NT2/D1 (cell line): ENCODE data around the gene NR3C1.

ENCODE experiments used
- DNase-seq: peaks from one replicate; pipeline ENCODE4 v3.0.0-alpha.2; 2011; ENCODE audit warnings: low read depth, low spot score
- H3K27me3 ChIP-seq: 2 replicates; pipeline ENCODE4 v1.6.0; 2011; ENCODE audit warnings: mild to moderate bottlenecking; ENCODE audit not compliant: insufficient read length, insufficient read depth
- H3K36me3 ChIP-seq: 2 replicates; pipeline ENCODE4 v1.6.1; 2011; ENCODE audit warnings: mild to moderate bottlenecking, low read length, mixed read lengths; ENCODE audit not compliant: insufficient read depth, insufficient read length
- H3K4me1 ChIP-seq: 2 replicates; pipeline ENCODE4 v1.5.1; 2011; ENCODE audit not compliant: insufficient read depth, insufficient read length
- H3K4me3 ChIP-seq: 2 replicates; pipeline ENCODE4 v1.5.1; 2011; ENCODE audit warnings: low read depth; ENCODE audit not compliant: insufficient read length
- H3K9ac ChIP-seq: 2 replicates; pipeline ENCODE4 v1.6.0; 2011; ENCODE audit warnings: low read depth; ENCODE audit not compliant: insufficient read length
- H3K9me3 ChIP-seq: 2 replicates; pipeline ENCODE4 v1.5.1; 2011; ENCODE audit warnings: mild to moderate bottlenecking, low read length; ENCODE audit not compliant: insufficient read depth
- SUZ12 ChIP-seq: IDR thresholded peaks from 2 replicates; pipeline ENCODE4 v1.6.1; 2011; ENCODE audit not compliant: insufficient read length, insufficient read depth; ENCODE audit errors: extremely low read depth
- YY1 ChIP-seq: IDR thresholded peaks from 2 replicates; pipeline ENCODE4 v1.6.1; 2011; ENCODE audit not compliant: insufficient read length, insufficient read depth
- ZNF274 ChIP-seq: IDR thresholded peaks from 2 replicates; pipeline ENCODE4 v1.6.1; 2011; ENCODE audit warnings: mild to moderate bottlenecking, low read depth, low read length

The NR3C1 gene

GRCh38 chr5:143262393-143263174 lies 140.9 kb downstream of the NR3C1 start:
- no peaks in the 10 kb centered on the region for H3K36me3 ChIP-seq
- TF ChIP-seq ZNF274 (no peak), SUZ12 (no peak)
- no peak overlapping the region for H3K4me3 ChIP-seq
- H3K4me1 ChIP-seq: no peaks in the 10 kb centered on the region
- no peak overlapping the region for H3K9ac ChIP-seq
- no peaks in the 10 kb centered on the region for H3K27me3 ChIP-seq
- DNase-seq: no peak
- H3K9me3 ChIP-seq: no peaks in the 10 kb centered on the region

DNA sequence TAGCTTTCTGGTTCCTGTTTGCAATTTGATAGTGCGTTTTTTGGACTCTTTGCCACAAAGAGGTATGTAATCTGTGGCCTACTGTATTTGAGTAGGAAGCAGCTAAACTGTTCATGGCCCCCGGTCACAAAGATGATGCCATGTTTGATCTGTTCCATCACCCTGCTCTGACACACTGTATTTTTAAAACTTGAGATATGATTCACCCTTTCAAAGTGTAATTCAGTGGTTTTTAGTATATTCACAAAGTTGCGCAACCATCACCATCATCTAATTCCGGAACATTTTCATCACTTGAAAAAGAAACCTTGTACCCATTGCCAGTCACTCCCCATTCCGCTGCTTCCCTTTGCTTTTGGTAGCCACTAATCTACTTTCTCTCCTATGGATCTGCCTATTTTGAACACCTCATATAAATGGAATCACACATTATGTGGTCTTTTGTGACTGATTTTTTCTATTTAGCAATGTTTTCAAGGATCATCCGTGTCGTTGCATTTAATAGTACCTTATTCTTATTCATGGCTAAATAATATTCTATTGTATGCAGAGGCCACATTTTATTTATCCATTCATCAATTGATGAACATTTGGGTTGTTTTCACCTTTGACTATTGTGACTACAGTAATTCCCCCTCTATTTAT lies 141.6 kb downstream of the NR3C1 start:
- TF ChIP-seq SUZ12: no peak
- no peaks in the 10 kb centered on the region for H3K9me3 ChIP-seq
- no peak overlapping the region for H3K4me3 ChIP-seq
- no peaks in the 10 kb centered on the region for H3K27me3 ChIP-seq
- DNase-seq: no peak
- no peak overlapping the region for H3K9ac ChIP-seq
- no peaks in the 10 kb centered on the region for H3K36me3 ChIP-seq
- H3K4me1 ChIP-seq: no peaks in the 10 kb centered on the region

GRCh38 chr5:143259254-143259605 lies 144.3 kb downstream of the NR3C1 start:
- Histone ChIP-seq H3K27me3 (no peaks in the 10 kb centered on the region), H3K4me3 (no peak overlapping the region), H3K4me1 (no peaks in the 10 kb centered on the region), H3K9ac (no peak overlapping the region), H3K36me3 (no peaks in the 10 kb centered on the region), H3K9me3 (no peaks in the 10 kb centered on the region)
- TF ChIP-seq YY1 (no peak), SUZ12 (no peak), ZNF274 (no peak)
- DNase-seq: no peak

- TF ChIP-seq YY1 (no peak), ZNF274 (no peak), SUZ12 (no peak)
- Histone ChIP-seq H3K27me3 (no peaks in the 10 kb centered on the region), H3K9ac (no peak overlapping the region), H3K9me3 (no peaks in the 10 kb centered on the region), H3K4me1 (no peaks in the 10 kb centered on the region), H3K36me3 (no peaks in the 10 kb centered on the region), H3K4me3 (no peak overlapping the region)
- DNase-seq: no peak
Measured at GRCh38 chr5:143258559-143259253, 144.8 kb downstream of the NR3C1 start.

GRCh38 chr5:143254819-143255218 lies 148.7 kb downstream of the NR3C1 start:
- H3K4me1 ChIP-seq: no peaks in the 10 kb centered on the region
- no peak for DNase-seq
- no peaks in the 10 kb centered on the region for H3K36me3 ChIP-seq
- no peaks in the 10 kb centered on the region for H3K9me3 ChIP-seq
- no peak overlapping the region for H3K4me3 ChIP-seq
- TF ChIP-seq ZNF274: no peak
- no peak for TF ChIP-seq YY1
- no peak for TF ChIP-seq SUZ12
- H3K27me3 ChIP-seq: no peaks in the 10 kb centered on the region
- H3K9ac ChIP-seq: no peak overlapping the region

GRCh38 chr5:143251946-143252345 lies 151.5 kb downstream of the NR3C1 start:
- Histone ChIP-seq H3K4me3 (no peak overlapping the region), H3K9ac (no peak overlapping the region), H3K36me3 (no peaks in the 10 kb centered on the region), H3K9me3 (no peaks in the 10 kb centered on the region; the same call in 1 of the 2 replicates), H3K4me1 (no peaks in the 10 kb centered on the region), H3K27me3 (no peaks in the 10 kb centered on the region)
- no peak for DNase-seq
- no peak for TF ChIP-seq YY1
- TF ChIP-seq SUZ12: no peak
- no peak for TF ChIP-seq ZNF274

DNA sequence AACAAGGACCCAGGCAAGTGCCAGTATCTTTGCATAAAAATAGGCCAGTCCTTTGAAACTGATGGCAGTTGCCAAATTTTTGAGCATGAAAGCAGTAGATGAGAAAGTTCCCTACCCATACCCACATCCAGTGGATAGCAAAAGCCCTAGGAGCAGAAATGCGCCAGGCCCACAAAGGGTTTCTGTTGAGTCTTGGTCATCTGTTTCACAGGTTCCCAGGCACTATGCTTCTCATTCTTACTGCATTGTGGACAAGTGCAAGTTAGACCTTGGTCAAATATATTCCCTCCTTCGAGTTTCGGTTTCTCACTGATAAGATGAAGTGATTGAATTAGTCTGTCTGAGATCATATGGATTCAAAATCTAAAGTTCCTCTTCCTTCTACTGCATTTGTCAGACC lies 152.3 kb downstream of the NR3C1 start:
- Histone ChIP-seq H3K4me1 (no peaks in the 10 kb centered on the region), H3K27me3 (no peaks in the 10 kb centered on the region), H3K4me3 (no peak overlapping the region), H3K36me3 (no peaks in the 10 kb centered on the region), H3K9ac (no peak overlapping the region), H3K9me3 (no peaks in the 10 kb centered on the region; the same call in 1 of the 2 replicates)
- TF ChIP-seq SUZ12: no peak
- TF ChIP-seq ZNF274: no peak
- TF ChIP-seq YY1: no peak
- no peak for DNase-seq
